ENCODE data around the gene GPC1.

Gene GPC1

DNA sequence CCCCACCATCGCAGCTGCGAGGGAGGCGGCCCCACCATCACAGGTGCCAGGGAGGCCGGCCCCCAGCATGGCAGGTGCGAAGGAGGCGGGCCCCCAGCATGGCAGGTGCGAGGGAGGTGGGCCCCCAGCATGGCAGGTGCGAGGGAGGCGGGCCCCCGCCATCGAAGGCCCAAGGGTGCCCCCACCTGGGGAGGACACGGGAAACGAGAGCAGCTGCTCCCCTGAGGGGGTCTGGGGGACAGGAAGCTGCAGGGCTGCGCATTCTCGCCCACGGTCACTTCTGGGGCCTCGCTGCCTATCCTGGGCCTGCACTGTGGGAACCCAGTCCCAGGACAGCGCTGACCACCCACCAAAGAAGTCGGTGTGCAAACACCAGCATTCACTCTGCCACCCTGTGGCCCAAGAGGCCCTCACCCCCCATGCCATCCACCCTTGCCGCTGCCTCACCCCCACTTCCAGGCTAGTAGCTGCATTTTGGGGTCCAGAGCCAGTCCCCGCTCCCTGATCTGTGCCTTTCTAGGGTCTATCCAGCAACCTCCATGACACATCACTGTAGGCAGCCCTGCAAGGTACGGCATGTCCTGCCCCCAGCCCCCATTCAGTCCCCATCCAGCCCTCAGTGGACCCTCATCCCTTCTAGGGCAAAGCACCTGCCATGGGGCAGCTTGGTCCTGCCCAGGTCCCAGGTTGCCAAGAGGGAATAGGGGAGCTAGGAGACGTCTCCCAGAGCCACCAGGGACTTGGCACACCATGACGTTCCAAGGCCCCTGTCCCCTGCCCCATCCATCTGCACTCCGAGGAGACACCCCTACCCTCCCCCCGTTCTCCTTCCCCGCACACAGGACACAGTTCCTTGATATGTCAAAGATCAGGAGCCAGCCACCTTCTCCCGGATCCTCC lies 24.0 kb upstream of the GPC1 start:
- DNase-seq (ENCODE audit: low spot score) = no peak
- no peak for FAIRE-seq

DNA sequence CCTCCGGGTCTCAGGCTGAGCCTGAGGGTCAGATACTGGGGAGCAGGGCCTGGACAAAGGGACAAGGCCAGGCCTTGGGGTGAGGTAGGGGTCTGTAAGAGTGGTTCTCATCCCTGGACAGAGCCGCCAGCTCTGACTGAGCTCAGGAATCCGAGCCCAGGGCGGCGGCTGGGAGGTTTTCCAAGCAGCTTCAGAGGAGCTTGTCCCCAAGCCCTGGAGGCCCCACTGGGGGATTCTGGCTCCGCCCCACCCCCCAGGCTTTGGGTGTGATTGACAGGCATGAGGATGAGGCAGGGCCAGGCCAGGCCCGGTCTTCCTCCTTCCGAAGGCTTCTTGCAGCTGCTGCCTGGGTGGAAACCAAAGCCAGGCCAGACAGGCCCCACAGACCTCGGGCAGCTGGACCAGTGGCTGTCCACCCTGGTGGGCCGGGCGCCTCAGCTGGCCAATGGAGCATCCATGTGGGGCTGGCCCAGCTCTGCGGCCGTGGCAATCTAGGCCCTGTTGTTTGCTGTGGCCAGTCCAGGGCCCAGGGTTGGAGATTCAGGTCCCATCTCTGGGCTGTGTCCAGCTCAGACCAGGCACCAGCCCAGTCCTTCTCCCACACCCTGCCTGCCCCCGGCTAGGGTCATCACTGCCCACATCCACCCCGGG lies 23.1 kb upstream of the GPC1 start:
- DNase-seq (ENCODE audit: low spot score) (no peak), FAIRE-seq (no peak)

DNA sequence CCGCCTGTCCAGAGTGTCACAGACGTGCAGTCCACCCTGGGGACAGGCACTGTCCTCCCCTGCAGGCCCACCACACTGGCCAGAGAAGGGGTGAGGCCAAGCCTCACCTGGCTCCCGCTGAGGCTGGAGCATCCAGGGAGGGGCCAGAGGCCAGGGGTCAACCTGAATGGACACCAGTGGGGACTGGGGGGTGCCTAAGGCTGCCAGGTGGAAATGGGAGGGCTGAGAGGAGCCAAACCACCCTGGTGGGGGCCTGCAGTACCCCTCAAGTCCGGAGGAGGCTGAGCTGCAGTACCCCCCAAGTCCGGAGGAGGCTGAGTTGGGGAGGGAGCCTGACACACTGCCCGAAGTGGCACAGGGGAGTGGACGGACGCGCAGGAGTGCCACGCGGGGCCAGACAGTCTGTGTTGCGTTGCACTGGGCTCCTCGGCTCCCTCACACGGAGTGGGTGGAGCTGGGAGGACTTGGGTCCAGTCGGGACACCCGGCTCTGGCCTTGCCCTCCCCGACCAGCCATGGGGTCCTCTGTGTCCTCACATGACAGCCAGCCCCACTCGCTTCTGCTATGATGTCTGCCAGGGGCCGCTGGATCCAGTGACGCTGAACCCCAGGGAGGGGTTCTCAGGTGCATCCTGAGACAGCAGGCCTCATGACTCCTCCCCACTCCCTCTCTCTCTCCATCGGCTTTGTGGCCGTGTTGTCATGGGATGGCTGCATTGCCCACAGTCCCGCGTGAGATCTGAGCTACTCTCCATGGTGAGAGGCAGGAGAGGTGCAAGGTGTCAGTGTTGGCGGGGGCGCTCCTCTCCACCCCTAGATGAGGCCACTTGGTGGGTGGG lies 22.3 kb upstream of the GPC1 start:
- FAIRE-seq = no peak

DNA sequence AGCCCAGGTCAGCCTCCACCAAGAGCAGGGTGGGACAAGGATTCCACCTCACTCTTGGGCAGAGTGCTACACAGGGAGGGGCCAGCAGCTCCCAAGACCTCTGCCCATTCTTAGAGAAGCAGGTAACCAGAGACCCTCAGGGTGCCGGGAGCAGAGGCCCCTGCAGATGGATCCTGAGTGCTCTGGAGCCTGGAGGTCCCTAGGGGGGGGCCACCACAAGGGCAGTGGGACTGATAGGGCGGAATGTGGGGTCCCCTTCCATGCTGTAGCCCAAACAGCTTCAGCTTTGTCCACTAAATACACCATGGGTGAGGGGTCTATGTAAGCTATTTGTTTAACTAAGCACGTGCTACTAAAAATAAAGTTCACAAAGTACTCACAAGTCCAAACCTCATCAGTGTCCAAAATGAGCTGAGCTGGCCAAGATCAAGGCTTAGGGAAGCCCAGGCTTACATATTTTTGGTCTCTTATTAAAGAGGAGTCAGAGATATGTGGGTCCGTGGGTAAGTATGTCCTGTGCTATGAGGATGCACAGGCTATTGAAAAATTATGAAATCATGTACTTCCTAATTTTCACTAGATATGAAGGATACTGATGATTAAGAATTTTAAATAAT lies 21.5 kb upstream of the GPC1 start:
- FAIRE-seq (no peak), DNase-seq (ENCODE audit: low spot score) (no peak)

More for the DNA sequence above, 22.3 kb upstream of the GPC1 start:
- DNase-seq (ENCODE audit: low spot score) = no peak

DNA sequence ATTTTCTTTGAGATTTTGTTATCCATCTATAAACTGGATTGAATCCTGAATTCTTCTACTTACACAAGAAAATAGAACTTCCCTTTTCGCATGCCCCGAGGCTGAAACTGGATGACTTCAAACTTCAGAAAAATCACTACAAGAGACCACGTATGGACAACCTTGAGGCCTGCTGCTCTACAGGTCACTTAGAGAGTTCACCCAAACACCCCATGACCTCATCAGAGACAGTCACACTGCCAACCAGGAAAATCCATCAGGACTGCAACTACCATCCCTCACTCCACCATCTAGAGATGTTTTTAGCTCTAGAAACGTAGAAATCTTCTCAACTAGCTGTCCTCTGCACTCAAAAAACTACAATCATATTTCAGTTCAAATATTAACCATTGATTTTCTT lies 18.6 kb upstream of the GPC1 start:
- no peak for FAIRE-seq
- no peak for DNase-seq (ENCODE audit: low spot score)

GRCh38 chr2:240418311-240418710 lies 17.2 kb upstream of the GPC1 start:
- FAIRE-seq (no peak), DNase-seq (ENCODE audit: low spot score) (no peak)

GRCh38 chr2:240419271-240419670 lies 16.2 kb upstream of the GPC1 start:
- DNase-seq (ENCODE audit: low spot score) = no peak
- no peak for FAIRE-seq

- FAIRE-seq (no peak), DNase-seq (ENCODE audit: low spot score) (no peak)
Observed at GRCh38 chr2:240419723-240420122, 15.7 kb upstream of the GPC1 start.

DNA sequence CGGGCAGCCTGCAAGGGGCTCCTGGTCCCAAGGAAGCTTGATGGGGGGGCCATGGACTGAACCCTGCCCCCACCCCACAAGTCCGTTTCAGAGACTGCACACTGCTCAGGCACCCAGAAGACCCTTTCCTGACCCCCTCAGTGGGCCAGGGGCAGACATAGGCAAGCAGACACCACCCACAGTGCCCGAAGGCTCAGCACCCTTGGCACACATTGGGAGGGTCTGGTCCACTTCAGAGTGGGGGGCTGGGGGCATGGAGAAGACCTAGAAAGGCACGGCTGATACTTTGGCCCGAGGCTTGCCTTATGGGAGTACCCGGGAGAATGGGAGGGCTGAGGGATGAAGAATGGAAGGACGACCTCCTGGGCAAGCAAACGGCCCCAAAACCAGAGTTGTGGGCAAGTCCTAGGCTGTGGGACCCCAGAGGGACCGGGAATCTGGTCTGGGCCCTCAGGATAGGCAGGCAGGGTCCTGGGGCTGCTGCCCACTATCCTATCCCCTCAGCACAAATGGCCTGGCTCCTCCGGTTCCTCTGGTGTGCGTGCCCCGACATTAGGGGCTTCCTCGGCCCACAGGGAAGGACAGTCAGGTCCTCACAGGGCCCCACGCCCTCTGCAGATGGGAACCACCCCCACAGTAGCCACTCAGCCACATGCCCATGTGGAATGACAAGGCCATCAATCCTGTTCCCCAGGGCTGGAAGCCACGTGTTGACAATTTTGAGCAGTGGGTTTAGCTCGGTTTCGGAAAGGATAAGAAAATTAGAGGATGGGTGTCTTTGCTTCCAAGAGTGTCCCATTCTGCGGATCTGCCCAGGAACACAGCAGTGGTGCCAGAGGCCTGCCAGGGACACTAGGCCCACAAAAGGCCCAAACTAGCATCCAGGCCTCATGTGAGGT lies 15.0 kb upstream of the GPC1 start:
- FAIRE-seq (no peak), DNase-seq (ENCODE audit: low spot score) (no peak)

DNA sequence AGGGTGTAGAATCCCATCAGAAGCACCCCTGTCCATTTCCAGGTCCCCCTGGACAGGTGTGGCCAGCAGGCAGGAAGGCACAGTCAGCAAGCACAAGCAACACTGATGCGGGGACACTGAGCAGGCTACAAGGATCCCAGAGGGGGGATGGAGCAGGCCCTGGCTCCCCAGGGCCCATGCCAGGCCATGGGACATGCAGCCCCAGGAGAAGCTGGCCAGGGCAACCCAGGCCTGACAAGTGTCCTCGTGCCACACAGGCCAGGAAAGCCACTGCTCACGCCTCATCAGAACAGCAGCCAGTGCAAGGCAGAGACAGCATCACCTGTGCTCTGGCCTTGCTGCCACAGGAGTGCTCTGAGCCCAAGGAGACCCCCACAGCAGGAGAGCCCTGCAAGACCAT lies 14.1 kb upstream of the GPC1 start:
- FAIRE-seq (no peak), DNase-seq (ENCODE audit: low spot score) (no peak)

GRCh38 chr2:240422658-240423329 lies 12.7 kb upstream of the GPC1 start:
- no peak for FAIRE-seq
- DNase-seq (ENCODE audit: low spot score) = no peak

DNA sequence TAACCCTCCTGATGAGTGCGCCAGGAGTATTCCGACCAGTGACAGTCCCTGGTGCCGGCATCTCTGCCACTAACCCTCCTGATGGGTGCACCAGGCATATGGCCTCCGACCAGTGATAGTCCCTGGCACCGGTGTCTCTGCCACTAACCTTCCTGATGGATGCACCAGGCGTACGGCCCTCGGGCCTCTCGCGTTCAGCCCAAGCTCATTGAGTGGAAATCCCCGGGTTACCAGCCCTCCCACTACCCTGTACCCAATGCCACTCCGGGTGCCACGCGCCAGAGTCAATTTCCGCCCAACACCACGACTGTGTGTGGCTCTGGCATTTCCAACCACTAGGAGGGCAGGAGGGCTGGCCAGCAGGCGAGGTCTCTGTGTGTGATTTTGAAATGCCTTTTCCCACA lies 11.7 kb upstream of the GPC1 start:
- DNase-seq (ENCODE audit: low spot score) (no peak), FAIRE-seq (no peak)

DNA sequence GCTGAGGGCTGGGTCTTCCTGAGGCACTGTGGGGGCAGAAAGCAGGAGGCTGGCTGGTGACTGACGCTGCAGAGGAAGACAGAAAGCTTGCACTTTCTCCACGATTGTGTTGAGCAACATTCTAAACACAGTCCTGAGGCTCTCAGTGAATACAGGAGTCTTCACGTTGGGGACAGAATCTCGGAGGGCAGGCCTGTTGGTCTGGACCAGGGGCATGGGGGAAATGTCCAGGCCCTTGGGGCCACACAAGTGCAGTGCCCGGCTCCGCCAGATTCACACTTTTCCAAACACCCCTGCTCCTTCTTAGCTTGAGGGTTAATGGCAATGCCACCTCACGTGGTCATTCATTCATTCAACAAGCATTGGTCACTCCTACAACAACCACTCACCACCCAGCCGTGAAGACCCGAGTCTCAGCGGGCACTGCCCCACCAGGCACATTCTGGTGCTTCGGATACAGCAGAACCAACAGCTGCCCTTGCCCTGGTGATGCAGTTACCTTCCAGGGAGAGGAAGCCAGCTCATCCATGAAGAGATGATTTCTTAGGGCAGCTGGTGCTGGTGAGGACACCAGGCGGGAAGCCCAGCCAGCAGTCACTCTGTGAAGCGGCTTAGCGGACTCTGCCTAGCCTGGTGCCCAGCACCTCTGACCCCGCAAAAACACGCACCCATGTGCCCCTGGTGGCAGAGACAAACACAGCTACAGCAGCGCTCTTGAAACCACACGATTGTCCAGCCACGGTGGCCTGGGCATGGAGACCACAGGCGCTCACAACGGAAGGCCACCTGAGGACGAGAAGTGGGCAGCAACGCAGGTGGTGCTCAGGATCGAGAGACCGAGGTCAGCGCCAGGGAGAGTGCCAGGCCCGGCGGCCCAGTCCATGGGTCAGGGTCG lies 10.9 kb upstream of the GPC1 start:
- no peak for DNase-seq (ENCODE audit: low spot score)
- no peak for FAIRE-seq

DNA sequence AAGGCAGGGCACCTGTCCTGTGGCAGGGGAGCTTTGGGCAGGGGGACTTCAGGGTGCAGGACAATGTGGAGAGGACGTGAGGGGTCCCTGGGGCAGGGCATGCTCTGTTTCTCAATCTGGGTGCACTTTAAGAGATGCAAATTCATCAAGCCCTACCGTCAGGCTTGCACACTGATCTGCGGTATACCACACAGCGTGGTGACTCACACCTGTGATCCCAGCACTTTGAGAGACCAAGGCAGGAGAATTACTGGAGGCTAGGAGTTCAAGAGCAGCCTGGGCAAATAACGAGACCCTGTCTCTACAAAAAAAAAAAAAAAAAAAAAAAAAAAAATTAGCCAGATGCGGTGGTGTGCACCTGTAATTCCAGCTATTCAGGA lies 10.2 kb upstream of the GPC1 start:
- FAIRE-seq = no peak
- no peak for DNase-seq (ENCODE audit: low spot score)

- FAIRE-seq (no peak), DNase-seq (ENCODE audit: low spot score) (no peak)
Observed at GRCh38 chr2:240425697-240426096, 9.8 kb upstream of the GPC1 start.

GRCh38 chr2:240426845-240427721 lies 8.4 kb upstream of the GPC1 start:
- DNase-seq (ENCODE audit: low spot score) = no peak
- no peak for FAIRE-seq

DNA sequence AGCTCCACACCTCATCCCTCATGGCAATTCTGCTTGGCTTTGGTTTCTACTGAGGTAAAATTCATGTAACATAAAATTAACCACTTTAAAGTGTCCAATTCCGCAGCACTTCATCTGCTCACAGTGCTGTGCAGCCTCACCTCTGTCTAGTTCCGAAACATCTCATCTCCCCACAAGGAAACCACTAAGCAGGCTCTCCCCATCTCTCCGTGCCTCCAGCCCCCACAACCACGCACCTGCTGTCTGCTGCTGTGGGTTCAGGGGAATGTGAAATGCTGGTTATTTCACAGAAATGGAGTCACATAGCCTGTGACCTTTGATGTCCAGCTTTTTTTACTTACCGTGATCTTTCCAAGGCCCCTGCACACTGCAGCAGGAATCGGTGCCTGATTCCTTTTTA lies 7.7 kb upstream of the GPC1 start:
- FAIRE-seq (no peak), DNase-seq (ENCODE audit: low spot score) (no peak)

DNA sequence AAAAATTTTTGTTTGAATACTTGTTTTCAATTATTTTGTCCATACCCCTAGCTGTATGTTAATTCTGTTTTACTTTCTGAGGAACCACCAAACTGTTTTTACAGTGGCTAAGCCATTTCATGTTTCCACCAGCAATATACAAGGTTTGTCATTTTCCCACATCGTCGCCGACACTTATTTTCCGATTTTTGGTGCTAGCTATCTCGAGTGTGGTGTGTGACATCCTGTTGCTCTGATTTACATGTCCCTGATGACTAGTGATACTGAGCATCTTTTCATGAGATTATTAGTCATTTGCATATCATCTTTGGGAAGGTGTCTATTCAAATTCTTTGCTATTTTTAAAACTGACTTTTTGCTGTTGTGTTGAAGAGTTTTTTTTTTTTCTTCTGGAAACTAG lies 7.2 kb upstream of the GPC1 start:
- DNase-seq (ENCODE audit: low spot score) (no peak), FAIRE-seq (no peak)
